Hematopoietic multipotent progenitor cell treated with erythropoietin and hydrocortisone succinate and interleukin-3 and kit ligand, for 4 days (in vitro differentiated cells): Measurements from ENCODE around the gene ZNF275.
A peak's percentile ranks its signal among the peaks of the same experiment; 100 is the strongest.
"Not testable (repeated sequence)": the region's sequence is repeated elsewhere in the genome, so short reads cannot be mapped to it uniquely, and the experiment has no call there.

Source experiments
- DNase-seq: peaks from one replicate; pipeline ENCODE4 v3.0.0-alpha.2; 2015

The ZNF275 gene

GRCh38 chrX:153361781-153362397 lies 27.9 kb downstream of the ZNF275 start:
- no peak for DNase-seq

GRCh38 chrX:153365670-153366069 lies 31.7 kb downstream of the ZNF275 start:
- no peak for DNase-seq

- DNase-seq, result no peak
Measured at GRCh38 chrX:153366119-153366518, 32.2 kb downstream of the ZNF275 start.

- no peak for DNase-seq
Measured at GRCh38 chrX:153366878-153367538, 33.1 kb downstream of the ZNF275 start.

GRCh38 chrX:153370293-153371055 lies 36.5 kb downstream of the ZNF275 start:
- DNase-seq, result no peak

GRCh38 chrX:153371256-153371655 lies 37.3 kb downstream of the ZNF275 start:
- DNase-seq, result no peak

GRCh38 chrX:153372949-153373348 lies 39.0 kb downstream of the ZNF275 start:
- no peak for DNase-seq

- DNase-seq, result no peak
Measured at GRCh38 chrX:153374426-153374825, 40.5 kb downstream of the ZNF275 start.

GRCh38 chrX:153375571-153375970 lies 41.6 kb downstream of the ZNF275 start:
- DNase-seq, result no peak

GRCh38 chrX:153377727-153378126 lies 43.8 kb downstream of the ZNF275 start:
- no peak for DNase-seq

- no peak for DNase-seq
Measured at GRCh38 chrX:153378607-153379006, 44.7 kb downstream of the ZNF275 start.

GRCh38 chrX:153379508-153379907 lies 45.6 kb downstream of the ZNF275 start:
- DNase-seq, result no peak

GRCh38 chrX:153379971-153380581 lies 46.1 kb downstream of the ZNF275 start:
- DNase-seq, result peak; percentile 41

- DNase-seq, result no peak
Measured at GRCh38 chrX:153380691-153381090, 46.7 kb downstream of the ZNF275 start.

GRCh38 chrX:153381684-153382532 lies 48.0 kb downstream of the ZNF275 start:
- DNase-seq, result peak; percentile 78

GRCh38 chrX:153382563-153383482 lies 48.9 kb downstream of the ZNF275 start:
- no peak for DNase-seq

- no peak for DNase-seq
Measured at GRCh38 chrX:153384390-153384789, 50.4 kb downstream of the ZNF275 start.

GRCh38 chrX:153384973-153385372 lies 51.0 kb downstream of the ZNF275 start:
- not testable (repeated sequence) for DNase-seq

GRCh38 chrX:153386097-153386496 lies 52.1 kb downstream of the ZNF275 start:
- DNase-seq, result no peak

- DNase-seq, result no peak
Measured at GRCh38 chrX:153387345-153387744, 53.4 kb downstream of the ZNF275 start.

GRCh38 chrX:153387987-153388721 lies 54.2 kb downstream of the ZNF275 start:
- no peak for DNase-seq
